ENCODE measurements around the gene SESTD1. TPM values are rescaled to one million over a fixed set of nuclear protein-coding genes. Genes with fewer than 3 reads are reported as not detected.
"Not testable (repeated sequence)": the region's sequence is repeated elsewhere in the genome, so short reads cannot be mapped to it uniquely, and the experiment has no call there.

The SESTD1 gene
- total RNA-seq, 1 donor from 2014 or later, result 33.7 TPM

GRCh38 chr2:179137200-179137759 lies 127.4 kb downstream of the SESTD1 start:
- intact Hi-C loops (cut with micrococcal nuclease), result no loop called here
- DNase-seq (no peak), ATAC-seq (peak; percentile 30)

- intact Hi-C loops (cut with micrococcal nuclease), result no loop called here
- DNase-seq (no peak), ATAC-seq (no peak)
Measured at GRCh38 chr2:179133016-179133415, 131.6 kb downstream of the SESTD1 start.

GRCh38 chr2:179132076-179132475 lies 132.6 kb downstream of the SESTD1 start:
- ATAC-seq (peak; percentile 43), DNase-seq (no peak)
- intact Hi-C loops (cut with micrococcal nuclease), result no loop called here

GRCh38 chr2:179130560-179130959 lies 134.1 kb downstream of the SESTD1 start:
- no peak for DNase-seq
- intact Hi-C loops (cut with micrococcal nuclease), result no loop called here
- no peak for ATAC-seq

GRCh38 chr2:179129574-179130238 lies 134.9 kb downstream of the SESTD1 start:
- peak; percentile 34 for ATAC-seq
- intact Hi-C loops (cut with micrococcal nuclease), result no loop called here
- DNase-seq, result no peak

GRCh38 chr2:179125404-179125803 lies 139.2 kb downstream of the SESTD1 start:
- no peak for DNase-seq
- ATAC-seq, result no peak
- intact Hi-C loops (cut with micrococcal nuclease), result no loop called here

- DNase-seq (no peak), ATAC-seq (no peak)
- intact Hi-C loops (cut with micrococcal nuclease), result no loop called here
Measured at GRCh38 chr2:179124282-179124681, 140.3 kb downstream of the SESTD1 start.

- DNase-seq (no peak), ATAC-seq (no peak)
- intact Hi-C loops (cut with micrococcal nuclease), result no loop called here
Measured at GRCh38 chr2:179123272-179123662, 141.4 kb downstream of the SESTD1 start.

- DNase-seq (no peak), ATAC-seq (no peak)
- intact Hi-C loops (cut with micrococcal nuclease), result no loop called here
Measured at GRCh38 chr2:179107737-179108136, 156.9 kb downstream of the SESTD1 start.

- intact Hi-C loops (cut with micrococcal nuclease), result no loop called here
- DNase-seq (no peak), ATAC-seq (peak; percentile 80)
Measured at GRCh38 chr2:179106676-179107428, 157.8 kb downstream of the SESTD1 start.

GRCh38 chr2:179106342-179106675 lies 158.3 kb downstream of the SESTD1 start:
- ATAC-seq (no peak), DNase-seq (no peak)

GRCh38 chr2:179104736-179105135 lies 159.9 kb downstream of the SESTD1 start:
- DNase-seq, result no peak
- ATAC-seq, result peak; percentile 42
- intact Hi-C loops (cut with micrococcal nuclease), result no loop called here

More at GRCh38 chr2:179106342-179106675, 158.3 kb downstream of the SESTD1 start:
- intact Hi-C loops (cut with micrococcal nuclease), result no loop called here

- intact Hi-C loops (cut with micrococcal nuclease), result no loop called here
- ATAC-seq, result no peak
- no peak for DNase-seq
Measured at GRCh38 chr2:179098080-179098689, 166.4 kb downstream of the SESTD1 start.

- no peak for ATAC-seq
- intact Hi-C loops (cut with micrococcal nuclease), result no loop called here
- no peak for DNase-seq
Measured at GRCh38 chr2:179097131-179097530, 167.5 kb downstream of the SESTD1 start.

- no peak for DNase-seq
- intact Hi-C loops (cut with micrococcal nuclease), result no loop called here
Measured at GRCh38 chr2:179096090-179096489, 168.5 kb downstream of the SESTD1 start.

GRCh38 chr2:179092912-179093311 lies 171.7 kb downstream of the SESTD1 start:
- intact Hi-C loops (cut with micrococcal nuclease); DNase-seq; ATAC-seq: not testable (repeated sequence)

More at GRCh38 chr2:179096090-179096489, 168.5 kb downstream of the SESTD1 start:
- no peak for ATAC-seq

- ATAC-seq (no peak), DNase-seq (no peak)
- intact Hi-C loops (cut with micrococcal nuclease), result no loop called here
Measured at GRCh38 chr2:179082697-179083096, 181.9 kb downstream of the SESTD1 start.

GRCh38 chr2:179081954-179082353 lies 182.7 kb downstream of the SESTD1 start:
- DNase-seq, result no peak
- no peak for ATAC-seq
- intact Hi-C loops (cut with micrococcal nuclease), result no loop called here

GRCh38 chr2:179072527-179072926 lies 192.1 kb downstream of the SESTD1 start:
- DNase-seq (no peak), ATAC-seq (no peak)
- intact Hi-C loops (cut with micrococcal nuclease), result no loop called here

- DNase-seq (no peak), ATAC-seq (no peak)
- intact Hi-C loops (cut with micrococcal nuclease), result no loop called here
Measured at GRCh38 chr2:179071810-179072355, 192.7 kb downstream of the SESTD1 start.
